ENCODE results near the gene ZNF800. TPM values are rescaled to one million over a fixed set of nuclear protein-coding genes. Genes with fewer than 3 reads are reported as not detected.

ZNF800 gene
- total and polyA plus RNA-seq, 4 donors = 4.8 to 15.2 (median 12.8) TPM

GRCh38 chr7:127419196-127419595, 26.7 kb upstream of the ZNF800 start:
- DNase-seq (ENCODE audit: low spot score) = no peak
- H3K36me3 ChIP-seq (ENCODE audit: control insufficient read depth in 4 of 4, insufficient read depth in 3 of 4, low read depth in 1 of 4, low read length in 3 of 4) = no peaks in the 10 kb centered on the region
- no peaks in the 10 kb centered on the region for H3K9me3 ChIP-seq (ENCODE audit: control insufficient read depth in 4 of 4, low read length in 3 of 4)
- peaks cover 0 to 1% (median 0%) of the 10 kb centered on the region in 4 donors for H3K4me1 ChIP-seq (ENCODE audit: control insufficient read depth in 4 of 4, insufficient read depth in 4 of 4, low read length in 3 of 4)
- no peak overlapping the region for H3K9ac ChIP-seq (ENCODE audit: low read depth in 1 of 2, low read length in 2 of 2)
- H3K27ac ChIP-seq (ENCODE audit: low read depth in 1 of 2, low read length in 2 of 2) = no peak overlapping the region
- H3K27me3 ChIP-seq (ENCODE audit: control insufficient read depth in 4 of 4, insufficient read depth in 4 of 4, low read length in 3 of 4) = no peaks in the 10 kb centered on the region
- H3K4me3 ChIP-seq (ENCODE audit: low read depth in 1 of 3, low read length in 3 of 3) = no peak overlapping the region
- no peak for TF ChIP-seq RAD21 (IDR thresholded peaks at IDR 0.05)
- TF ChIP-seq SP1 (IDR thresholded peaks at IDR 0.05) = no peak
- TF ChIP-seq HNF4A (conservative IDR thresholded peaks at IDR 0.05) = no peak
- no peak for TF ChIP-seq CTCF (IDR thresholded peaks at IDR 0.05; ENCODE audit: low read depth, low read length, missing input control)
- TF ChIP-seq ATF3 (IDR thresholded peaks at IDR 0.05) = no peak
- TF ChIP-seq FOXA1 (IDR thresholded peaks at IDR 0.05) = no peak
- no peak for TF ChIP-seq YY1 (IDR thresholded peaks at IDR 0.05)
- no peak for TF ChIP-seq GABPA (IDR thresholded peaks at IDR 0.05 in 1 of 2, conservative IDR thresholded peaks at IDR 0.05 in 1 of 2)
- no peak for TF ChIP-seq NR2F2 (IDR thresholded peaks at IDR 0.05)
- no peak for TF ChIP-seq MAX (IDR thresholded peaks at IDR 0.05)
- 64% methylated on average over 2 of the region's 2 CpGs for WGBS

- H3K4me3 ChIP-seq (ENCODE audit: low read depth in 1 of 3, low read length in 3 of 3) = no peak overlapping the region
- peaks cover 0 to 1% (median 0%) of the 10 kb centered on the region in 4 donors for H3K4me1 ChIP-seq (ENCODE audit: control insufficient read depth in 4 of 4, insufficient read depth in 4 of 4, low read length in 3 of 4)
- no peaks in the 10 kb centered on the region for H3K9me3 ChIP-seq (ENCODE audit: control insufficient read depth in 4 of 4, low read length in 3 of 4)
- no peak overlapping the region for H3K9ac ChIP-seq (ENCODE audit: low read depth in 1 of 2, low read length in 2 of 2)
- H3K36me3 ChIP-seq (ENCODE audit: control insufficient read depth in 4 of 4, insufficient read depth in 3 of 4, low read depth in 1 of 4, low read length in 3 of 4) = no peaks in the 10 kb centered on the region
- no peak overlapping the region for H3K27ac ChIP-seq (ENCODE audit: low read depth in 1 of 2, low read length in 2 of 2)
- WGBS = 50% methylated on average over 2 of the region's 2 CpGs
- TF ChIP-seq RXRA (IDR thresholded peaks at IDR 0.05) = no peak
- no peak for TF ChIP-seq MAX (IDR thresholded peaks at IDR 0.05)
- no peak for TF ChIP-seq NR2F2 (IDR thresholded peaks at IDR 0.05)
- no peak for TF ChIP-seq CTCF (IDR thresholded peaks at IDR 0.05; ENCODE audit: low read depth, low read length, missing input control)
- TF ChIP-seq HNF4G (IDR thresholded peaks at IDR 0.05) = no peak
- no peak for TF ChIP-seq SP1 (IDR thresholded peaks at IDR 0.05)
- no peak for TF ChIP-seq ZBTB33 (IDR thresholded peaks at IDR 0.05)
- TF ChIP-seq JUND (IDR thresholded peaks at IDR 0.05) = no peak
- no peak for TF ChIP-seq GABPA (IDR thresholded peaks at IDR 0.05 in 1 of 2, conservative IDR thresholded peaks at IDR 0.05 in 1 of 2)
- no peak for TF ChIP-seq FOXA1 (IDR thresholded peaks at IDR 0.05)
- no peak for TF ChIP-seq HNF4A (conservative IDR thresholded peaks at IDR 0.05)
- TF ChIP-seq REST (IDR thresholded peaks at IDR 0.05) = no peak
- TF ChIP-seq TAF1 (conservative IDR thresholded peaks at IDR 0.05) = no peak
- no peak for TF ChIP-seq FOXA2 (IDR thresholded peaks at IDR 0.05)
- no peak for TF ChIP-seq ATF3 (IDR thresholded peaks at IDR 0.05)
- no peak for TF ChIP-seq YY1 (IDR thresholded peaks at IDR 0.05)
- no peak for TF ChIP-seq RAD21 (IDR thresholded peaks at IDR 0.05)
- no peak for TF ChIP-seq EGR1 (IDR thresholded peaks at IDR 0.05; ENCODE audit: low read depth in 2 of 2)
- H3K27me3 ChIP-seq (ENCODE audit: control insufficient read depth in 4 of 4, insufficient read depth in 4 of 4, low read length in 3 of 4) = no peaks in the 10 kb centered on the region
- no peak for DNase-seq (ENCODE audit: low spot score)
Measured at GRCh38 chr7:127418459-127418858, 26.0 kb upstream of the ZNF800 start.

Data from liver (tissue), 9 donors.